H9 (cell line): ENCODE results near the gene IMPA2. TPM values are rescaled to one million over a fixed set of nuclear protein-coding genes. Genes with fewer than 3 reads are reported as not detected.

Source experiments
- DNase-seq: peaks from one replicate; pipeline ENCODE4 v3.0.0-alpha.2; 2017
- H2AFZ ChIP-seq: one replicate; pipeline ENCODE4 v1.6.1; 2013; ENCODE audit warnings: mild to moderate bottlenecking, low read length, control low read depth, moderate library complexity
- H2AK5ac ChIP-seq: 2 replicates; pipeline ENCODE4 v1.6.1; 2013; ENCODE audit warnings: low read length, control low read depth, mixed read lengths; ENCODE audit not compliant: insufficient read length
- H2BK120ac ChIP-seq: one replicate; pipeline ENCODE4 v1.6.1; 2013; ENCODE audit warnings: low read depth, mild to moderate bottlenecking, low read length, control low read depth, inconsistent platforms; ENCODE audit not compliant: poor library complexity, severe bottlenecking
- H2BK12ac ChIP-seq: 2 replicates; pipeline ENCODE4 v1.6.1; 2013; ENCODE audit warnings: low read length, control low read depth, mixed read lengths, low read depth; ENCODE audit not compliant: insufficient read length
- H2BK15ac ChIP-seq: 2 replicates; pipeline ENCODE4 v1.6.1; 2013; ENCODE audit warnings: low read depth, low read length, control low read depth
- H2BK20ac ChIP-seq: one replicate; pipeline ENCODE4 v1.6.1; 2013; ENCODE audit warnings: low read depth, mild to moderate bottlenecking, low read length, control low read depth, inconsistent platforms; ENCODE audit not compliant: poor library complexity, severe bottlenecking
- H2BK5ac ChIP-seq: 2 replicates; pipeline ENCODE4 v1.6.1; 2013; ENCODE audit warnings: low read length, control low read depth, mixed read lengths; ENCODE audit not compliant: insufficient read length
- H3K14ac ChIP-seq: 2 replicates; pipeline ENCODE4 v1.6.1; 2013; ENCODE audit warnings: low read length, control low read depth; ENCODE audit not compliant: insufficient read depth
- H3K18ac ChIP-seq: 2 replicates; pipeline ENCODE4 v1.6.1; 2013; ENCODE audit warnings: low read depth, mild to moderate bottlenecking, mixed read lengths, low read length, control low read depth; ENCODE audit not compliant: insufficient read length
- H3K23ac ChIP-seq: 2 replicates; pipeline ENCODE4 v1.6.1; 2013; ENCODE audit warnings: low read length, control low read depth, mixed read lengths, low read depth; ENCODE audit not compliant: insufficient read length
- H3K23me2 ChIP-seq: 2 replicates; pipeline ENCODE4 v1.6.1; 2013; ENCODE audit warnings: low read depth, mild to moderate bottlenecking, mixed read lengths, low read length, control low read depth; ENCODE audit not compliant: insufficient read length, poor library complexity, severe bottlenecking
- H3K27ac ChIP-seq: 2 replicates; pipeline ENCODE4 v1.5.1; 2013; ENCODE audit warnings: low read length, control low read depth, mixed read lengths, low read depth; ENCODE audit not compliant: insufficient read length
- H3K27me3 ChIP-seq: 2 replicates; pipeline ENCODE4 v1.6.1; 2013; ENCODE audit warnings: low read length, control low read depth, inconsistent platforms; ENCODE audit not compliant: insufficient read depth
- H3K4ac ChIP-seq: 2 replicates; pipeline ENCODE4 v1.6.1; 2013; ENCODE audit warnings: low read depth, mild to moderate bottlenecking, control low read depth, inconsistent platforms, low read length, moderate library complexity
- H3K4me1 ChIP-seq: 2 replicates; pipeline ENCODE4 v1.6.1; 2013; ENCODE audit warnings: low read length, control low read depth, inconsistent platforms; ENCODE audit not compliant: insufficient read depth
- H3K4me2 ChIP-seq: 2 replicates; pipeline ENCODE4 v1.6.1; 2013; ENCODE audit warnings: low read length, control low read depth, mixed read lengths; ENCODE audit not compliant: insufficient read length, insufficient read depth
- H3K56ac ChIP-seq: 2 replicates; pipeline ENCODE4 v1.6.1; 2013; ENCODE audit warnings: low read depth, mild to moderate bottlenecking, mixed read lengths, low read length, control low read depth; ENCODE audit not compliant: insufficient read length
- H3K79me1 ChIP-seq: 2 replicates; pipeline ENCODE4 v1.6.1; 2013; ENCODE audit warnings: low read depth, mild to moderate bottlenecking, moderate library complexity, low read length, control low read depth, inconsistent platforms; ENCODE audit not compliant: insufficient read depth, poor library complexity, severe bottlenecking
- H3K79me2 ChIP-seq: 2 replicates; pipeline ENCODE4 v1.6.1; 2013; ENCODE audit warnings: low read length, control low read depth, inconsistent platforms; ENCODE audit not compliant: insufficient read depth
- H3K9ac ChIP-seq: 2 replicates; pipeline ENCODE4 v1.6.1; 2013; ENCODE audit warnings: low read length, control low read depth, mixed read lengths; ENCODE audit not compliant: insufficient read length; ENCODE audit errors: extremely low read depth
- H3K9me3 ChIP-seq: one replicate; pipeline ENCODE4 v1.6.1; 2013; ENCODE audit warnings: low read depth, low read length, inconsistent platforms; ENCODE audit not compliant: control insufficient read depth
- H3T11ph ChIP-seq: one replicate; pipeline ENCODE4 v1.6.1; 2013; ENCODE audit warnings: mild to moderate bottlenecking, low read length, control low read depth, inconsistent platforms
- H4K20me1 ChIP-seq: one replicate; pipeline ENCODE4 v1.6.1; 2013; ENCODE audit not compliant: control insufficient read depth, insufficient read length, insufficient read depth
- H4K5ac ChIP-seq: 2 replicates; pipeline ENCODE4 v1.6.1; 2013; ENCODE audit warnings: low read depth, mild to moderate bottlenecking, mixed read lengths, low read length, control low read depth; ENCODE audit not compliant: insufficient read length
- H4K8ac ChIP-seq: replicated peaks from 2 replicates; pipeline ENCODE4 v1.6.1; 2013; ENCODE audit warnings: low read length, control low read depth, mixed read lengths, low read depth; ENCODE audit not compliant: insufficient read length
- H4K91ac ChIP-seq: 2 replicates; pipeline ENCODE4 v1.6.1; 2013; ENCODE audit warnings: low read depth, mild to moderate bottlenecking, moderate library complexity, mixed read lengths, low read length, control low read depth; ENCODE audit not compliant: insufficient read length
- H3K27ac Mint-ChIP-seq, 3 experiments: 2 replicates in 2 of 3; 3 replicates in 1 of 3; pipeline ENCODE4 v1.8.0; 2020 to 2021; ENCODE audit warnings: mixed read lengths in 3 of 3, mild to moderate bottlenecking in 1 of 3, moderate library complexity in 1 of 3
- H3K27me3 Mint-ChIP-seq: 2 replicates; pipeline ENCODE4 v1.8.0; 2021; ENCODE audit warnings: low read depth, mild to moderate bottlenecking, moderate library complexity, mixed read lengths
- H3K36me3 Mint-ChIP-seq, 3 experiments: 2 replicates in 2 of 3; 3 replicates in 1 of 3; pipeline ENCODE4 v1.8.0; 2020 to 2021; ENCODE audit warnings: low read depth in 3 of 3, mixed read lengths in 3 of 3; ENCODE audit not compliant: insufficient read depth in 1 of 3
- H3K4me1 Mint-ChIP-seq, 2 experiments: 2 replicates each; pipeline ENCODE4 v1.8.0; 2020; ENCODE audit warnings: mixed read lengths in 2 of 2
- H3K4me3 Mint-ChIP-seq, 2 experiments: 2 replicates in 1 of 2; 3 replicates in 1 of 2; pipeline ENCODE4 v1.8.0; 2020 to 2021; ENCODE audit warnings: mild to moderate bottlenecking in 2 of 2, mixed read lengths in 2 of 2, moderate library complexity in 1 of 2
- H3K9me3 Mint-ChIP-seq, 2 experiments: 2 replicates in 1 of 2; 3 replicates in 1 of 2; pipeline ENCODE4 v1.8.0; 2020; ENCODE audit warnings: mild to moderate bottlenecking in 2 of 2, mixed read lengths in 2 of 2, moderate library complexity in 1 of 2
- CTCF ChIP-seq: fragments of 200-600 bp; sonication (generic); conservative IDR thresholded peaks from 3 replicates; pipeline ENCODE4 v1.8.0; 2021; ENCODE audit warnings: antibody characterized with exemption, mild to moderate bottlenecking
- WGBS: extraction: QIAGEN DNeasy Blood & Tissue Kit; methylation state at CpG from one replicate; pipeline ENCODE4 v1.1.7; 2013; ENCODE audit warnings: missing lambda C conversion rate, low lambda C conversion rate, mixed read lengths; ENCODE audit not compliant: insufficient read length; ENCODE audit errors: extremely low coverage; 5-methylcytosine and 5-hydroxymethylcytosine counted together
- total RNA-seq: library from RNA; stranded (reverse); gene quantifications from 2 replicates; pipeline ENCODE4 v1.2.1, GENCODE V29; 2021

IMPA2 gene
- total RNA-seq, 1 experiment from 2014 or later = 73.8 TPM

DNA sequence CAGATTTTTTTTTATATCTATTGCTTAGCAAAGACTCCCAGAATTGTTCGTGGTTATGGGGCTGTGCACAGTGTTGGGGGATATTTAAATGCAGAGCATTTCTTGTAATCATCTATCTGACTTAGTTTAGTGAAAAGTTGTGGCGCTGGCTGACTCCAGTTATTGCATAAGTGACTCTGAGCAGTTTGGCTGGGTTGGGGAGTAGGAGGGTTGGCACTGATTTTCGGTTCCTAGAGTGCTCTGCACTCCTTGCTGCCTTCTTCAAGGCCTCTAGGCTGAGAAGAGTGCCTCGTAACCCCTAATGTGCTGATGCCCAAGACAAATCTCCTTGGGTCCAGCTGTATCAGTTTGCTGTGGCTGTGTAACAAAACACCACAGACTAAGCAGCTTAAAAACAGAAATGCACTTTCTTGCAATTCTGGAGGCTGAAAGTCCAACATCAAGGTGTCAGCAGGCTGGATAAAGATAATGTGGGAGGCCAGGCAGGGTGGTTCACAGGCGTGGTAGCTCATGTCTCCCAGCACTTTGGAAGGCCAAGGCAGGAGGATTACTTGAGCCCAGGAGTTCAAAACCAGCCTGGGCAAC, 6.5 kb upstream of the IMPA2 start:
- Histone ChIP-seq H3K23me2 (no peaks in the 10 kb centered on the region), H2AFZ (no peak overlapping the region), H3K9ac (no peak overlapping the region), H3K27me3 (no peaks in the 10 kb centered on the region), H3K4me1 (peaks cover 2% of the 10 kb centered on the region; the same call in 1 of the 2 replicates), H4K5ac (no peak overlapping the region), H3K9me3 (no peaks in the 10 kb centered on the region), H3T11ph (no peak overlapping the region), H4K8ac (no peak overlapping the region), H2BK120ac (no peak overlapping the region), H3K4me2 (no peak overlapping the region), H3K56ac (no peak overlapping the region), H4K91ac (no peak overlapping the region), H3K18ac (no peak overlapping the region), H2BK15ac (no peak overlapping the region), H3K23ac (no peak overlapping the region), H3K4ac (no peak overlapping the region), H3K79me1 (no peaks in the 10 kb centered on the region), H2BK5ac (no peak overlapping the region), H2AK5ac (no peak overlapping the region), H3K27ac (no peak overlapping the region), H4K20me1 (no peaks in the 10 kb centered on the region), H3K79me2 (no peaks in the 10 kb centered on the region), H2BK20ac (no peak overlapping the region), H2BK12ac (no peak overlapping the region), H3K14ac (no peak overlapping the region)
- Mint-ChIP-seq H3K27me3 (peaks cover 4% of the 10 kb centered on the region; the same call in 1 of the 2 replicates), H3K4me3 (no peak overlapping the region), H3K4me1 (peaks cover 6 to 15% of the 10 kb centered on the region in 2 experiments), H3K36me3 (no peaks in the 10 kb centered on the region), H3K27ac (no peak overlapping the region), H3K9me3 (no peaks in the 10 kb centered on the region)
- TF ChIP-seq CTCF = no peak
- no peak for DNase-seq
- no CpG with 5 or more reads among the region's 5 CpGs for WGBS
